K562 (cell line): ENCODE measurements around the gene BRD3. TPM values are rescaled to one million over a fixed set of nuclear protein-coding genes. Genes with fewer than 3 reads are reported as not detected.

ENCODE experiments used
- BRD9 ChIP-seq: fragments of 450-650 bp; IDR thresholded peaks from 2 replicates; pipeline ENCODE4 v1.6.1; 2018; ENCODE audit warnings: low read depth; ENCODE audit not compliant: partially characterized antibody
- EP400 ChIP-seq: fragments of 450-650 bp; IDR thresholded peaks from 2 replicates; pipeline ENCODE4 v1.6.1; 2017; ENCODE audit warnings: antibody characterized with exemption, mild to moderate bottlenecking, moderate library complexity
- HMGN3 ChIP-seq: IDR thresholded peaks from 2 replicates; pipeline ENCODE4 v1.6.1; 2011; ENCODE audit warnings: borderline replicate concordance, low read depth, mild to moderate bottlenecking, mixed read lengths, low read length; ENCODE audit not compliant: insufficient read length; ENCODE audit errors: extremely low read depth
- MAFF ChIP-seq: IDR thresholded peaks from 2 replicates; pipeline ENCODE4 v1.6.1; 2012; ENCODE audit warnings: low read length, improper control_type of control experiment
- MCM5 ChIP-seq: fragments of 450-650 bp; IDR thresholded peaks from 2 replicates; pipeline ENCODE4 v1.6.1; 2016; ENCODE audit warnings: low read depth
- MIER1 ChIP-seq: fragments of 450-650 bp; IDR thresholded peaks from 2 replicates; pipeline ENCODE4 v1.6.1; 2016; ENCODE audit warnings: antibody characterized with exemption, mild to moderate bottlenecking, low read depth
- NONO ChIP-seq, 2 experiments: fragments of 200-400 bp in 1 of 2; fragments of 450-650 bp in 1 of 2; formaldehyde crosslinking in 1 of 2; IDR thresholded peaks; 2 replicates each; pipeline ENCODE4 v1.6.1; 2017; ENCODE audit warnings: low read depth in 2 of 2, mild to moderate bottlenecking in 2 of 2, moderate library complexity in 2 of 2, low read length in 1 of 2
- RB1 ChIP-seq: fragments of 450-650 bp; IDR thresholded peaks from 2 replicates; pipeline ENCODE4 v1.6.1; 2017; ENCODE audit warnings: low read depth, mild to moderate bottlenecking
- RBBP5 ChIP-seq: fragments of 200-600 bp; sonication (generic); IDR thresholded peaks from 2 replicates; pipeline ENCODE4 v1.6.1; 2012; ENCODE audit warnings: borderline replicate concordance, mild to moderate bottlenecking, low read length, control low read depth, inconsistent platforms; ENCODE audit not compliant: insufficient read depth, poor library complexity, severe bottlenecking
- RBM15 ChIP-seq: fragments of 200-400 bp; formaldehyde crosslinking; IDR thresholded peaks from 2 replicates; pipeline ENCODE4 v1.6.1; 2018; ENCODE audit warnings: mild to moderate bottlenecking, low read length, moderate library complexity; ENCODE audit not compliant: insufficient read depth
- RBM34 ChIP-seq: fragments of 200-400 bp; formaldehyde crosslinking; IDR thresholded peaks from 2 replicates; pipeline ENCODE4 v1.6.1; 2018; ENCODE audit warnings: low read length, borderline replicate concordance; ENCODE audit not compliant: insufficient read depth
- SPI1 ChIP-seq: IDR thresholded peaks from 2 replicates; pipeline ENCODE4 v1.6.1; 2011; ENCODE audit warnings: low read depth, low read length, control low read depth, borderline replicate concordance
- TBP ChIP-seq: optimal IDR thresholded peaks from 2 replicates; pipeline ENCODE3; 2011; ENCODE audit warnings: low read depth, low read length, improper control_type of control experiment
- TCFL5 ChIP-seq: fragments of 250-450 bp; sonication (Bioruptor Pico); conservative IDR thresholded peaks from 2 replicates; pipeline ENCODE4 v1.6.1; 2021; ENCODE audit warnings: mild to moderate bottlenecking, moderate library complexity, matching md5 sums
- TRIM24 ChIP-seq, 2 experiments: fragments of 450-650 bp; IDR thresholded peaks; 2 replicates each; pipeline ENCODE4 v1.6.1; 2016
- XRCC5 ChIP-seq: fragments of 200-400 bp; formaldehyde crosslinking; IDR thresholded peaks from 2 replicates; pipeline ENCODE4 v1.6.1; 2017; ENCODE audit warnings: low read depth, mild to moderate bottlenecking, low read length
- ZNF140 ChIP-seq: fragments of 250-450 bp; sonication (Bioruptor Pico); IDR thresholded peaks from 2 replicates; pipeline ENCODE4 v1.8.0; 2021; ENCODE audit warnings: moderate library complexity, mild to moderate bottlenecking, inconsistent platforms
- ZNF3 ChIP-seq: fragments of 250-450 bp; sonication (Bioruptor Pico); IDR thresholded peaks from 2 replicates; pipeline ENCODE4 v1.5.0; 2021; ENCODE audit warnings: mild to moderate bottlenecking, moderate library complexity
- ZNF695 ChIP-seq: fragments of 450-650 bp; formaldehyde crosslinking; IDR thresholded peaks from 2 replicates; pipeline ENCODE4 v1.4.0; 2020; ENCODE audit warnings: mild to moderate bottlenecking, moderate library complexity
- polyA plus RNA-seq, 8 experiments: library from polyadenylated mRNA; depleted of rRNA in 4 of 8; stranded (reverse) in 5 of 8; unstranded in 3 of 8; fragments of >200 nt; fragmentation: Nextera tagmentation in 2 of 8; fragmentation: Illumina TruSeq in 1 of 8; extraction: Ambion mirVana in 2 of 8; extraction: Trizol in 1 of 8; gene quantifications; 2 replicates each; pipeline versions ENCODE4 v1.2.1 to v1.2.3, GENCODE V29; 2011 to 2014; ENCODE audit warnings: inconsistent platforms in 1 of 8, missing spikeins in 1 of 8
- total RNA-seq, 7 experiments: library from RNA; depleted of rRNA in 6 of 7; stranded (reverse); fragments of >200 nt in 6 of 7; fragmentation: Illumina TruSeq in 2 of 7; extraction: Trizol in 2 of 7; gene quantifications; 2 replicates each; pipeline versions ENCODE4 v1.2.1 to v1.2.3, GENCODE V29; 2011 to 2021; ENCODE audit warnings: low replicate concordance in 1 of 7
- TF ChIP-seq, protein P1 (sequence below): fragments of 250-450 bp; sonication (Bioruptor Pico); IDR thresholded peaks from 2 replicates; pipeline ENCODE4 v1.5.0; 2021
- TF ChIP-seq, protein P2 (sequence below): fragments of 250-450 bp; sonication (Bioruptor Pico); IDR thresholded peaks from 2 replicates; pipeline ENCODE4 v1.4.0; 2020; ENCODE audit warnings: mild to moderate bottlenecking
- TF ChIP-seq, protein P3 (sequence below): fragments of 150-350 bp; conservative IDR thresholded peaks from 2 replicates; pipeline ENCODE4 v1.6.1; 2014; ENCODE audit warnings: low read length

Gene BRD3
- total and polyA plus RNA-seq, 9 of the 15 experiments (the other 6 are each of a cell fraction or from before 2014, with no cell fraction given): 0.82 to 37.1 (median 4.2) TPM

DNA sequence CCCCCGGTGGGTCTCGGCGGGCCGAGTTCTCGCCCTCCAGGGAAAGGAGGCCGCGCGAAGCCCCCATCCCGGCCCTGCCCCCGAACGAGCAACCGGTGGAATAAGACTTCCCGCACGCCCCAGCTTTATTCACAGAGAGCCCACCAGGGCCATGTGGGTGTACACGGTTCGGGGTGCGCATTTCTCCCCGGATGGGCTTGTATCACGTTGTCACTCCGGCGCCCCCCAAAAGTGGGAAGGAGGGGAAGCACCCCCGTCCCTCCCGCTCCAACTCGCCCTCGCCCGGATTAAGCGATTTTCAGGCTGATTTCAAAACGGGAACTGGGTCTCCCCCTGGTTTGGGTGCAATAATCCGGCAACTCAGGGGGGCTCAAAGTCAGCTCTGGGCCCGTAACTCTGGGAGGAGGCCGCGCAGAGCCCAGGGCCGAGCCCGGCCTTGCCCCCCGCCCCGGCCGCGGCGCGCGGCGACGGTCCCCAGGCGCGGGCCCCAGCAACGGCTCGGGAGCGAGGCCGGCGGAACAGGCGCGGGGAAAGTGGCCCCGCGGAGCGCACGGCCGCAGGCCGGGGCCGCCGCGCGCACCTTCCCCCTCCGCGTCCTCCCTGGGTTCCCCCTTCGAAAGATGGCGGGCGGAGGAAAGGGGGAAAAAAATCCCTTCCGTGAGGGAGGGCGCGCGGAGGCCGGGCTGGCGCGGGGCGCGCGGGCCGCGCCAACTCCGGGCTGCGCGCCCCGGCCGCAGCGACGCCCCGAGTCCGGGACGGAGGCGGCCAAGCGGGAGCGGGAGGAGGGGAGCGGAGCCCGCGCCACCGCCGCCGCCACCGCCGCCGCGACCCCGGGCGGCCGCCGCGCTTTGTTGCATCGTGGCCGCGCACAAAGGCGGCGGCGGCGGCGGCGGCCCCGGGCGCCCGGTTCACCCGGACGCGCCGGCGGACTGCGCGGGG is 644 bp downstream of the BRD3 start (continued):
- no peak for TF ChIP-seq RBM15
- no peak for TF ChIP-seq RBM34
- TF ChIP-seq SPI1: peak; percentile 72; the same call in 1 of the 2 replicates
- no peak for TF ChIP-seq HMGN3
- TF ChIP-seq TRIM24 (IDR thresholded peaks at IDR 0.05): no peak
- TF ChIP-seq MAFF: no peak
- TF ChIP-seq, protein P1, sequence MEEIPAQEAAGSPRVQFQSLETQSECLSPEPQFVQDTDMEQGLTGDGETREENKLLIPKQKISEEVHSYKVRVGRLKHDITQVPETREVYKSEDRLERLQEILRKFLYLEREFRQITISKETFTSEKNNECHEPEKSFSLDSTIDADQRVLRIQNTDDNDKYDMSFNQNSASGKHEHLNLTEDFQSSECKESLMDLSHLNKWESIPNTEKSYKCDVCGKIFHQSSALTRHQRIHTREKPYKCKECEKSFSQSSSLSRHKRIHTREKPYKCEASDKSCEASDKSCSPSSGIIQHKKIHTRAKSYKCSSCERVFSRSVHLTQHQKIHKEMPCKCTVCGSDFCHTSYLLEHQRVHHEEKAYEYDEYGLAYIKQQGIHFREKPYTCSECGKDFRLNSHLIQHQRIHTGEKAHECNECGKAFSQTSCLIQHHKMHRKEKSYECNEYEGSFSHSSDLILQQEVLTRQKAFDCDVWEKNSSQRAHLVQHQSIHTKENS: no peak
- TF ChIP-seq RB1: peak; percentile 77
- no peak for TF ChIP-seq XRCC5
- TF ChIP-seq EP400: no peak
- no peak for TF ChIP-seq TCFL5 (CRISPR knock-in tag)
- no peak for TF ChIP-seq BRD9
- no peak for TF ChIP-seq ZNF140 (CRISPR knock-in tag)
- TF ChIP-seq ZNF695 (CRISPR knock-in tag): no peak
- no peak for TF ChIP-seq ZNF3 (CRISPR knock-in tag)
- peak in 1 of 2 experiments; percentile 50; a peak in 1 of 4 replicates for TF ChIP-seq NONO (IDR thresholded peaks at IDR 0.05; ENCODE audit: low read depth in 2 of 2, low read length in 1 of 2)
- TF ChIP-seq MIER1: no peak
- TF ChIP-seq TBP: no peak
- peak; percentile 84 for TF ChIP-seq RBBP5
- TF ChIP-seq, protein P2, sequence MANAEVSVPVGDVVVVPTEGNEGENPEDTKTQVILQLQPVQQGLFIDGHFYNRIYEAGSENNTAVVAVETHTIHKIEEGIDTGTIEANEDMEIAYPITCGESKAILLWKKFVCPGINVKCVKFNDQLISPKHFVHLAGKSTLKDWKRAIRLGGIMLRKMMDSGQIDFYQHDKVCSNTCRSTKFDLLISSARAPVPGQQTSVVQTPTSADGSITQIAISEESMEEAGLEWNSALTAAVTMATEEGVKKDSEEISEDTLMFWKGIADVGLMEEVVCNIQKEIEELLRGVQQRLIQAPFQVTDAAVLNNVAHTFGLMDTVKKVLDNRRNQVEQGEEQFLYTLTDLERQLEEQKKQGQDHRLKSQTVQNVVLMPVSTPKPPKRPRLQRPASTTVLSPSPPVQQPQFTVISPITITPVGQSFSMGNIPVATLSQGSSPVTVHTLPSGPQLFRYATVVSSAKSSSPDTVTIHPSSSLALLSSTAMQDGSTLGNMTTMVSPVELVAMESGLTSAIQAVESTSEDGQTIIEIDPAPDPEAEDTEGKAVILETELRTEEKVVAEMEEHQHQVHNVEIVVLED: no peak
- TF ChIP-seq MCM5: no peak
- TF ChIP-seq, protein P3, sequence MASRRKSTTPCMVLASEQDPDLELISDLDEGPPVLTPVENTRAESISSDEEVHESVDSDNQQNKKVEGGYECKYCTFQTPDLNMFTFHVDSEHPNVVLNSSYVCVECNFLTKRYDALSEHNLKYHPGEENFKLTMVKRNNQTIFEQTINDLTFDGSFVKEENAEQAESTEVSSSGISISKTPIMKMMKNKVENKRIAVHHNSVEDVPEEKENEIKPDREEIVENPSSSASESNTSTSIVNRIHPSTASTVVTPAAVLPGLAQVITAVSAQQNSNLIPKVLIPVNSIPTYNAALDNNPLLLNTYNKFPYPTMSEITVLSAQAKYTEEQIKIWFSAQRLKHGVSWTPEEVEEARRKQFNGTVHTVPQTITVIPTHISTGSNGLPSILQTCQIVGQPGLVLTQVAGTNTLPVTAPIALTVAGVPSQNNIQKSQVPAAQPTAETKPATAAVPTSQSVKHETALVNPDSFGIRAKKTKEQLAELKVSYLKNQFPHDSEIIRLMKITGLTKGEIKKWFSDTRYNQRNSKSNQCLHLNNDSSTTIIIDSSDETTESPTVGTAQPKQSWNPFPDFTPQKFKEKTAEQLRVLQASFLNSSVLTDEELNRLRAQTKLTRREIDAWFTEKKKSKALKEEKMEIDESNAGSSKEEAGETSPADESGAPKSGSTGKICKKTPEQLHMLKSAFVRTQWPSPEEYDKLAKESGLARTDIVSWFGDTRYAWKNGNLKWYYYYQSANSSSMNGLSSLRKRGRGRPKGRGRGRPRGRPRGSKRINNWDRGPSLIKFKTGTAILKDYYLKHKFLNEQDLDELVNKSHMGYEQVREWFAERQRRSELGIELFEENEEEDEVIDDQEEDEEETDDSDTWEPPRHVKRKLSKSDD: no peak
